HAP-1 (cell line): ENCODE measurements around the gene GJC2.
"Not testable (repeated sequence)": the region's sequence is repeated elsewhere in the genome, so short reads cannot be mapped to it uniquely, and the experiment has no call there.

ENCODE experiments used
- DNase-seq, 2 experiments: peaks; one replicate each; pipeline ENCODE4 v3.0.0-alpha.2; 2016 to 2020; ENCODE audit warnings: low spot score in 2 of 2
- H3K27me3 ChIP-seq: fragments of 250-450 bp; sonication (Bioruptor Pico); 2 replicates; pipeline ENCODE4 v1.5.1; 2020; ENCODE audit warnings: low read depth, mild to moderate bottlenecking, moderate library complexity
- H3K36me3 ChIP-seq: fragments of 250-450 bp; sonication (Bioruptor Pico); replicated peaks from 2 replicates; pipeline ENCODE4 v1.5.1; 2020; ENCODE audit warnings: mild to moderate bottlenecking
- H3K4me1 ChIP-seq: fragments of 250-450 bp; sonication (Bioruptor Pico); 2 replicates; pipeline ENCODE4 v1.5.1; 2020; ENCODE audit warnings: mild to moderate bottlenecking
- H3K4me3 ChIP-seq: fragments of 250-450 bp; sonication (Bioruptor Pico); 2 replicates; pipeline ENCODE4 v1.5.1; 2020; ENCODE audit warnings: mild to moderate bottlenecking, moderate library complexity
- H3K9me3 ChIP-seq: fragments of 250-450 bp; sonication (Bioruptor Pico); 2 replicates; pipeline ENCODE4 v1.5.1; 2020; ENCODE audit warnings: mild to moderate bottlenecking, moderate library complexity
- in situ Hi-C: fragments of 300-500 bp; cut with MboI; formaldehyde crosslinking; loops from 3 replicates; pipeline ENCODE4 v1.14.3; 2020; ENCODE audit warnings: low sequenced_read_pairs, inconsistent platforms, mixed read lengths

Gene GJC2

GRCh38 chr1:228172591-228173527 lies 23.1 kb downstream of the GJC2 start:
- Histone ChIP-seq H3K4me3 (no peak overlapping the region), H3K9me3 (no peaks in the 10 kb centered on the region), H3K27me3 (no peaks in the 10 kb centered on the region), H3K36me3 (no peaks in the 10 kb centered on the region), H3K4me1 (no peaks in the 10 kb centered on the region)
- in situ Hi-C loops = no loop called here
- no peak for DNase-seq

- H3K36me3 ChIP-seq, H3K4me3 ChIP-seq, DNase-seq, H3K9me3 ChIP-seq, H3K4me1 ChIP-seq, H3K27me3 ChIP-seq, in situ Hi-C loops: not testable (repeated sequence)
These were observed 24.1 kb downstream of the GJC2 start for GRCh38 chr1:228173528-228174481.

- in situ Hi-C loops = no loop called here
- peak in 1 of 2 experiments; percentile 44 for DNase-seq
These were observed 25.0 kb downstream of the GJC2 start for GRCh38 chr1:228174482-228175315.

GRCh38 chr1:228175316-228176023 lies 25.7 kb downstream of the GJC2 start:
- DNase-seq = no peak
- Histone ChIP-seq H3K4me3 (no peak overlapping the region), H3K36me3 (no peaks in the 10 kb centered on the region), H3K27me3 (no peaks in the 10 kb centered on the region), H3K4me1 (no peaks in the 10 kb centered on the region), H3K9me3 (no peaks in the 10 kb centered on the region)
- in situ Hi-C loops = no loop called here

More at GRCh38 chr1:228174482-228175315, 25.0 kb downstream of the GJC2 start:
- H3K4me1 ChIP-seq = no peaks in the 10 kb centered on the region
- H3K27me3 ChIP-seq = no peaks in the 10 kb centered on the region
- H3K36me3 ChIP-seq = no peaks in the 10 kb centered on the region
- H3K4me3 ChIP-seq = no peak overlapping the region
- H3K9me3 ChIP-seq = no peaks in the 10 kb centered on the region

- Histone ChIP-seq H3K27me3 (no peaks in the 10 kb centered on the region), H3K4me3 (no peak overlapping the region), H3K9me3 (no peaks in the 10 kb centered on the region), H3K4me1 (no peaks in the 10 kb centered on the region), H3K36me3 (no peaks in the 10 kb centered on the region)
- no peak for DNase-seq
- in situ Hi-C loops = no loop called here
These were observed 26.3 kb downstream of the GJC2 start for GRCh38 chr1:228176024-228176395.

GRCh38 chr1:228176461-228177182 lies 26.9 kb downstream of the GJC2 start:
- no peaks in the 10 kb centered on the region for H3K36me3 ChIP-seq
- no peaks in the 10 kb centered on the region for H3K4me1 ChIP-seq
- H3K9me3 ChIP-seq = no peaks in the 10 kb centered on the region
- no peak overlapping the region for H3K4me3 ChIP-seq
- no peaks in the 10 kb centered on the region for H3K27me3 ChIP-seq
- no peak for DNase-seq
- in situ Hi-C loops = no loop called here

- in situ Hi-C loops = no loop called here
- Histone ChIP-seq H3K27me3 (no peaks in the 10 kb centered on the region), H3K4me3 (no peak overlapping the region), H3K4me1 (no peaks in the 10 kb centered on the region), H3K9me3 (no peaks in the 10 kb centered on the region), H3K36me3 (no peaks in the 10 kb centered on the region)
- DNase-seq = no peak
These were observed 27.4 kb downstream of the GJC2 start for GRCh38 chr1:228177183-228177475.

GRCh38 chr1:228177721-228178710 lies 28.3 kb downstream of the GJC2 start:
- Histone ChIP-seq H3K4me1 (no peaks in the 10 kb centered on the region), H3K27me3 (no peaks in the 10 kb centered on the region), H3K36me3 (no peaks in the 10 kb centered on the region), H3K4me3 (no peak overlapping the region), H3K9me3 (no peaks in the 10 kb centered on the region)
- DNase-seq = no peak
- in situ Hi-C loops = no loop called here

GRCh38 chr1:228178737-228179684 lies 29.3 kb downstream of the GJC2 start:
- H3K4me3 ChIP-seq = no peak overlapping the region
- no peaks in the 10 kb centered on the region for H3K36me3 ChIP-seq
- no peaks in the 10 kb centered on the region for H3K9me3 ChIP-seq
- no peaks in the 10 kb centered on the region for H3K4me1 ChIP-seq
- in situ Hi-C loops = no loop called here
- H3K27me3 ChIP-seq = no peaks in the 10 kb centered on the region
- no peak for DNase-seq

GRCh38 chr1:228180271-228180958 lies 30.7 kb downstream of the GJC2 start:
- no peak for DNase-seq
- Histone ChIP-seq H3K36me3 (no peaks in the 10 kb centered on the region), H3K4me1 (no peaks in the 10 kb centered on the region), H3K27me3 (no peaks in the 10 kb centered on the region), H3K4me3 (no peak overlapping the region), H3K9me3 (no peaks in the 10 kb centered on the region)
- in situ Hi-C loops = no loop called here
